Central memory CD8-positive, alpha-beta T cell (primary cell): ENCODE data around the gene TMSB15A.
"Not testable (repeated sequence)": the region's sequence is repeated elsewhere in the genome, so short reads cannot be mapped to it uniquely, and the experiment has no call there.

ENCODE experiments used
- ATAC-seq: fragments of 150-1000 bp; cut with Tn5 transposase; replicated peaks from 2 replicates; pipeline ENCODE4 v1.10.0; 2022; ENCODE audit warnings: mild to moderate bottlenecking, moderate FRiP score, moderate number of reproducible peaks; ENCODE audit not compliant: poor library complexity, severe bottlenecking; ENCODE audit errors: extremely low read depth
- DNase-seq, 2 donors: peaks; one replicate each; pipeline ENCODE4 v3.0.0; 2021; ENCODE audit warnings: low spot score in 2 of 2
- H3K27ac Mint-ChIP-seq: one replicate; pipeline ENCODE4 v1.8.0; 2022; ENCODE audit warnings: low read depth, mild to moderate bottlenecking, moderate library complexity, mixed read lengths
- H3K27me3 Mint-ChIP-seq: one replicate; pipeline ENCODE4 v1.8.0; 2022; ENCODE audit warnings: mixed read lengths
- H3K36me3 Mint-ChIP-seq: one replicate; pipeline ENCODE4 v1.8.0; 2022; ENCODE audit warnings: mild to moderate bottlenecking, moderate library complexity, mixed read lengths; ENCODE audit not compliant: insufficient read depth
- H3K4me1 Mint-ChIP-seq: one replicate; pipeline ENCODE4 v1.8.0; 2022; ENCODE audit warnings: mixed read lengths
- H3K4me3 Mint-ChIP-seq: one replicate; pipeline ENCODE4 v1.8.0; 2022; ENCODE audit warnings: mild to moderate bottlenecking, moderate library complexity, mixed read lengths
- H3K9me3 Mint-ChIP-seq: one replicate; pipeline ENCODE4 v1.8.0; 2022; ENCODE audit warnings: mixed read lengths

Gene TMSB15A

DNA sequence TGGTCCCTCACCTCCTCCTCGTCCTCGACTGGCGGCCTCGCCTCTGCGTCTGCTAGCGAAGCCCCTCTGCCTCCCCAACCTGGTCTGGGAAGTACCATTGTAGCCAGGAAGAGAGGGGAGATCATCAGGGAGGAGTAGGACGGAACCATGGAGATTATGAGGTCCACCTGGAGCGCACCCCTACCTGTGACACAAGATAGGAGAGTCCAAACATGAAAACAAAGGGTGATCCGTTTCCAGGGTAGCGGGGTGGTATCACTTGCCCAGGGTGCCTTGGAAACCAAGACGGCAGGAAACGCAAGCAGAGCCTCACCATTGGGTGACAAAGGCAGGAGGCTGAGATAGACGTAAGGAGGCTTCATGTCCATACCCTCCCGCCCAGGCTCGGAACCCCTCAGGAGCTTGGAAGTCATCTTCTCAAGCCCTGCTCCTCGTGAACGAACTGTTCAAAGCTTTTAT lies 44.7 kb downstream of the TMSB15A start, which contains the start of gene TCP11X2:
TCP11X2 (minus strand) TSS at position 51 of the 459 bp plus-strand sequence.
- ATAC-seq, H3K4me1 Mint-ChIP-seq, DNase-seq, H3K9me3 Mint-ChIP-seq, H3K27me3 Mint-ChIP-seq, H3K27ac Mint-ChIP-seq, H3K36me3 Mint-ChIP-seq, H3K4me3 Mint-ChIP-seq: not testable (repeated sequence)

DNA sequence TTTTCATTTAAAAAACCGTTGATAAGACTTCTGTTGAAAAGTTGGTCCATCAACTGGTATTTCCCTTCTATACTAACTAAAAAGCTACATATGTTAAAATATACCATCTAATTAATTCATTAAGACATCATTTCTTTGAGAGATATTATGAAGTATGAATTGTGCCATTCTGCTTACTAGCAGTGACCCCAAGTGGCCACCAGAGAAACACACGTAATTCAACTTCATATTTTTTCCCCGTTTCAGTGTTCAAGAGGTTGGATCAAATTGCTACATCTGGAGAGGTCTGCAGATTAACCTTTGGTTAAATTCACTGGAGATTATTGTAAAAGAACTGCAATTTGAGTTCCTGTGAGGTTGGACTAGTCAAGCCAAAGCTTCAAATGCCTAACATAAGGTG lies 46.3 kb downstream of the TMSB15A start:
- H3K4me3 Mint-ChIP-seq, H3K4me1 Mint-ChIP-seq, DNase-seq, H3K27me3 Mint-ChIP-seq, ATAC-seq, H3K36me3 Mint-ChIP-seq, H3K27ac Mint-ChIP-seq, H3K9me3 Mint-ChIP-seq: not testable (repeated sequence)
